HG03097 (cell line): ENCODE results near the gene GMPPA.

Source experiments
- ATAC-seq: cut with Tn5 transposase; IDR thresholded peaks from one replicate; pipeline ENCODE4 v1.9.1; 2021; ENCODE audit not compliant: unreplicated experiment, low FRiP score

GMPPA gene

DNA sequence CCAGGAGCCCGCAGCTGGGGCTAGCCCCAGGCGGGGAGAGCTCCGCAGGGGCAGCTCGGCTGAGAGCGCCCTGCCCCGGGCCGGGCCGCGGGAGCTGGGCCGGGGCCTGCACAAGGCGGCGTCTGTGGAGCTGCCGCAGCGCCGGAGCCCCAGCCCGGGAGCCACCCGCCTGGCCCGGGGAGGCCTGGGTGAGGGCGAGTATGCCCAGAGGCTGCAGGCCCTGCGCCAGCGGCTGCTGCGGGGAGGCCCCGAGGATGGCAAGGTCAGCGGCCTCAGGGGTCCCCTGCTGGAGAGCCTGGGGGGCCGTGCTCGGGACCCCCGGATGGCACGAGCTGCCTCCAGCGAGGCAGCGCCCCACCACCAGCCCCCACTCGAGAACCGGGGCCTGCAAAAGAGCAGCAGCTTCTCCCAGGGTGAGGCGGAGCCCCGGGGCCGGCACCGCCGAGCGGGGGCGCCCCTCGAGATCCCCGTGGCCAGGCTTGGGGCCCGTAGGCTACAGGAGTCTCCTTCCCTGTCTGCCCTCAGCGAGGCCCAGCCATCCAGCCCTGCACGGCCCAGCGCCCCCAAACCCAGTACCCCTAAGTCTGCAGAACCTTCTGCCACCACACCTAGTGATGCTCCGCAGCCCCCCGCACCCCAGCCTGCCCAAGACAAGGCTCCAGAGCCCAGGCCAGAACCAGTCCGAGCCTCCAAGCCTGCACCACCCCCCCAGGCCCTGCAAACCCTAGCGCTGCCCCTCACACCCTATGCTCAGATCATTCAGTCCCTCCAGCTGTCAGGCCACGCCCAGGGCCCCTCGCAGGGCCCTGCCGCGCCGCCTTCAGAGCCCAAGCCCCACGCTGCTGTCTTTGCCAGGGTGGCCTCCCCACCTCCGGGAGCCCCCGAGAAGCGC is 15.0 kb upstream of the GMPPA start:
- no peak for ATAC-seq

DNA sequence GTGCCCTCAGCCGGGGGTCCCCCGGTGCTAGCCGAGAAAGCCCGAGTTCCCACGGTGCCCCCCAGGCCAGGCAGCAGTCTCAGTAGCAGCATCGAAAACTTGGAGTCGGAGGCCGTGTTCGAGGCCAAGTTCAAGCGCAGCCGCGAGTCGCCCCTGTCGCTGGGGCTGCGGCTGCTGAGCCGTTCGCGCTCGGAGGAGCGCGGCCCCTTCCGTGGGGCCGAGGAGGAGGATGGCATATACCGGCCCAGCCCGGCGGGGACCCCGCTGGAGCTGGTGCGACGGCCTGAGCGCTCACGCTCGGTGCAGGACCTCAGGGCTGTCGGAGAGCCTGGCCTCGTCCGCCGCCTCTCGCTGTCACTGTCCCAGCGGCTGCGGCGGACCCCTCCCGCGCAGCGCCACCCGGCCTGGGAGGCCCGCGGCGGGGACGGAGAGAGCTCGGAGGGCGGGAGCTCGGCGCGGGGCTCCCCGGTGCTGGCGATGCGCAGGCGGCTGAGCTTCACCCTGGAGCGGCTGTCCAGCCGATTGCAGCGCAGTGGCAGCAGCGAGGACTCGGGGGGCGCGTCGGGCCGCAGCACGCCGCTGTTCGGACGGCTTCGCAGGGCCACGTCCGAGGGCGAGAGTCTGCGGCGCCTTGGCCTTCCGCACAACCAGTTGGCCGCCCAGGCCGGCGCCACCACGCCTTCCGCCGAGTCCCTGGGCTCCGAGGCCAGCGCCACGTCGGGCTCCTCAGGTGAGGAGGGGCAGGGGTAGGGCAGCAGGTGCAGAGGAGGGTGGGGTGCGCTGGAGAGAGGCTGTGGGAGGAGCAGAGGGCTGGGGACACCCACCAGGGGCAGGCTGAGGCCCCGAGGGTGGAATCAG is 14.1 kb upstream of the GMPPA start:
- ATAC-seq, result no peak

DNA sequence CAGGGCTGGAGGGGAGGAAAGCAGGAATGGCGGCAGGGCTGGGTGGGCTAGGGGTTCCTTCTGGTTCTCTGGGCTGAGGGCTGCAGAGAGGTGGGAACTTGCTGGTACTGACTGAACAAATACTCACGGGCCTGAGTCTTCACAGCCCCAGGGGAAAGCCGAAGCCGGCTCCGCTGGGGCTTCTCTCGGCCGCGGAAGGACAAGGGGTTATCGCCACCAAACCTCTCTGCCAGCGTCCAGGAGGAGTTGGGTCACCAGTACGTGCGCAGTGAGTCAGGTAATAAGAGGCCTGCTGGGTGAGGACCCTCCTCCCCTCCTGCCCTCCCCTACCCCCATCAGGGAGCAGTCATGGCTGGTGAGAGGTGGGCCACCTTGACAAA is 13.5 kb upstream of the GMPPA start:
- ATAC-seq, result no peak

DNA sequence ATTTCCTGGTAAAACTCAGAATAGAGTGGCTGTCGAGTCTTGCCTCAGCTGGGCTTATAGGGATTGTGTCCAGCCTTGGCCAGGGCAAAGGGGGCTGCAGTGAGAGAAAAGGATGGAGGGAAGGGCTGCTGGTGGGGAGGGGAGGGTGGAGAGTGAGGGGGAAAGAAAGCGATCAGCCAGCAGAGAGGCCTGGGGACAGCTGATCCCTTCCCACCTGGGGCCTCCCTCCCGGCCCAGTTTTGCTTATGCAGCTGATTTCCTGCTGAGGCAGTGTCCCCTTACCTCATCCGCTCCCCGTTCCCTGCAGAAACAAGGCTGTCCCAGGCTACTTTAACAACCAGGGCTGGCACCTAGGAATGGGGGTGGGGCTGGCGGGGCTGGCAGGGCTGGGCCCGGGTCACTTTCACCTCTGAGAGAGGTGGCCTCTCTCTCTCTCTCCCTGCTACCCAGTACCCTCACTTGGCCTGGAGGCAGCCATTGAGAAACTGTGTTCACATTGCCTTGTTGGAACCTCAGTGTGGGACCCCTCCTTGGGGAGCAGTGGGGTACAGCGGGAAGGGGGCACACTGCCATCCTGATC is 12.2 kb upstream of the GMPPA start:
- no peak for ATAC-seq

DNA sequence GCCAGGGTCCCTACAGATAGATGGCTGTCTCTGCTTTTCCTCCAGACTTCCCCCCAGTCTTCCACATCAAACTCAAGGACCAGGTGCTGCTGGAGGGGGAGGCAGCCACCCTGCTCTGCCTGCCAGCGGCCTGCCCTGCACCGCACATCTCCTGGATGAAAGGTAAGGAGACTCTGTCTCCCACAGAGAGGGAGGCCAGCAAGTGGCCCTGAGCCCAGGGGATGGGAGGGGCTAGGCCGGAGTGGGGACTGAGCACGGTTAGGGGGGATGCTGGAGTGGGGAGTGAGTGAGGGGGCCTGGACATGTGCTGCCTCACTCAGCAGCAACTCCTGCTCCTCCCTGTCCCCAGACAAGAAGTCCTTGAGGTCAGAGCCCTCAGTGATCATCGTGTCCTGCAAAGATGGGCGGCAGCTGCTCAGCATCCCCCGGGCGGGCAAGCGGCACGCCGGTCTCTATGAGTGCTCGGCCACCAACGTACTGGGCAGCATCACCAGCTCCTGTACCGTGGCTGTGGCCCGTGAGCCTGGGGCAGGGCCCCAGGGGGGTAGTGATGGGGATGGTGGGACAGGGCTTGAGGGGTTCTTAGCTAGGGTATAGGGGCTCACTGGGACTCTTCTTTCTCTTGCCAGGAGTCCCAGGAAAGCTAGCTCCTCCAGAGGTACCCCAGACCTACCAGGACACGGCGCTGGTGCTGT is 10.4 kb upstream of the GMPPA start:
- ATAC-seq, result no peak

DNA sequence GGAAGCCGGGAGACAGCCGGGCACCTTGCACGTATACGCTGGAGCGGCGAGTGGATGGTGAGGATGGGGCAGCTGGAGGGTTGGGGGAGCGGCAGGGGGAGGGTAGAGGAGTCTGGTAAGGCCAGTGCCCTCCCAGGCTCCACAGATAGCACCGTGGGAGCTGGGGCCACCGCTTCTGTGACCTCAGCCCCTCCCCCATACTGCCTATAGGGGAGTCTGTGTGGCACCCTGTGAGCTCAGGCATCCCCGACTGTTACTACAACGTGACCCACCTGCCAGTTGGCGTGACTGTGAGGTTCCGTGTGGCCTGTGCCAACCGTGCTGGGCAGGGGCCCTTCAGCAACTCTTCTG is 9.9 kb upstream of the GMPPA start:
- ATAC-seq, result no peak

DNA sequence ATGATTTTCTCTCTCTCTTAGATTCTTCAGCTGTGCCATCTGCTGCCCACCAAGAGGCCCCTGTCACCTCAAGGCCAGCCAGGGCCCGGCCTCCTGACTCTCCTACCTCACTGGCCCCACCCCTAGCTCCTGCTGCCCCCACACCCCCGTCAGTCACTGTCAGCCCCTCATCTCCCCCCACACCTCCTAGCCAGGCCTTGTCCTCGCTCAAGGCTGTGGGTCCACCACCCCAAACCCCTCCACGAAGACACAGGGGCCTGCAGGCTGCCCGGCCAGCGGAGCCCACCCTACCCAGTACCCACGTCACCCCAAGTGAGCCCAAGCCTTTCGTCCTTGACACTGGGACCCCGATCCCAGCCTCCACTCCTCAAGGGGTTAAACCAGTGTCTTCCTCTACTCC is 9.4 kb upstream of the GMPPA start:
- ATAC-seq, result no peak

DNA sequence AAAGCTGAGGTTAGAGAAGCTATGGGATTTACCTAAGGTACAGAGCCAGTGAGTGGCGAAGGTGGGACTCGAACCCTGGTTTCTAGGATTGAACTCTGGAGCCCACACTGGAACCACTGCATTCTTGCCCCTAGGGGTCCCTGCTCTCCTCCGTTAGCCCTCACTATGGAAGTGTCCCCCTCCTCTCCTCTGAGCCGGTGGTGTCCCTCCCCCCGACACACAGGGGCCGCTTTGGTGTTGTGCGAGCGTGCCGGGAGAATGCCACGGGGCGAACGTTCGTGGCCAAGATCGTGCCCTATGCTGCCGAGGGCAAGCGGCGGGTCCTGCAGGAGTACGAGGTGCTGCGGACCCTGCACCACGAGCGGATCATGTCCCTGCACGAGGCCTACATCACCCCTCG is 8.5 kb upstream of the GMPPA start:
- ATAC-seq, result no peak

DNA sequence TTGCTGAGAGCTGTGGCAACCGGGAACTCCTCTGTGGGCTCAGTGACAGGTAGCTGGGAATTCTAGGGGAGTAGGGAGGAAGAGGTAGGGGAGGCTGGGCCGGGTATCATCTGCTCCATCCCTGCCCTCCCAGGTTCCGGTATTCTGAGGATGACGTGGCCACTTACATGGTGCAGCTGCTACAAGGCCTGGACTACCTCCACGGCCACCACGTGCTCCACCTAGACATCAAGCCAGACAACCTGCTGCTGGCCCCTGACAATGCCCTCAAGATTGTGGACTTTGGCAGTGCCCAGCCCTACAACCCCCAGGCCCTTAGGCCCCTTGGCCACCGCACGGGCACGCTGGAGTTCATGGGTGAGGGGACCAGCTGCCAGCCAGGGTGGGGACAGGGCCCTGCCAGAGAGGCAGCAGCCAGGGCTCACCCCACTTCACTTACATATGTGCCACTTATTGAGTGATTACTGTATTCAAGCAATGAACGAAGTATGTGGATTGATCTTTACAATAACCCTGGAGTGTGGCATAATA is 8.0 kb upstream of the GMPPA start:
- ATAC-seq, result no peak

DNA sequence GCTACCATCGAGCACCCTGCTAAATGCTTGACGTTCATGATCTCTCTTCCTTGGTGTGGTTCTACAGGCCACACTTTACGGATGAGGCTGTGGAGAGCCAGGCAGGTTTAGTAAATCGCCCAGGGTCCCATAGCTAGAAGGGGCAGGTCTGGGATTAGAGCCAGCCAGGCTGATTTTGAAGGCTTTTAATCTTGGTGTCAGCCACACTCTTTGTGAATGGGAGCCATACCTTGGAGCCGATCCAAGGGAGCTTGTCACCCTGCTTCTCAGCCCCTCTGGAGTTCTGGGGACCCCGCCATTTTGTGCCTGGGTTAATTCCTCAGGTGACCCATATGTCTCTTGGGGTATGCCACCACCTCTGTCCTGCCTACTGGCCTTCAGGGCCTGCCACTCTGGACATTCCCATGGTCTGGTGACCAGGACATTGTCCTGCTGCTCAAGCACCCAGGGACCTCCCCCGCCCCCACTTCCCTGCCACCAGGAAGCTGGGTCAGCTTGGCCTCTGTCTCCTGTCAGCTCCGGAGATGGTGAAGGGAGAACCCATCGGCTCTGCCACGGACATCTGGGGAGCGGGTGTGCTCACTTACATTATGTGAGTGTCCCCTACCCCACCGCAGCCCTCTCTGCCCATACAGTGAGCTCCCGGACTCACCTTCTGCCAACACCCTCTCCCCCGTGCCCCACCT is 7.3 kb upstream of the GMPPA start:
- no peak for ATAC-seq

DNA sequence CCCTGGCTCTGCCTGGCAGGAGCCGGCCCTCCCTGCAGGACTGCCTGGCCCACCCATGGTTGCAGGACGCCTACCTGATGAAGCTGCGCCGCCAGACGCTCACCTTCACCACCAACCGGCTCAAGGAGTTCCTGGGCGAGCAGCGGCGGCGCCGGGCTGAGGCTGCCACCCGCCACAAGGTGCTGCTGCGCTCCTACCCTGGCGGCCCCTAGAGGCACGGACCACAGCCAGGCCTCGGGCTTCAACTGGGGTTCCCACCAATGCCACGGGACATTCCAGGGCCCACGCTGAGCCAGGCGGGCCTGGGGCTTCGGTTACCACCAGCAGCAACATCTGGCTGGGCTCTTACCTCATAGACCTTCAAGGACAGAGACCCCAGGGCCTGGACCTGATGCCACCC is 6.1 kb upstream of the GMPPA start:
- ATAC-seq, result no peak

DNA sequence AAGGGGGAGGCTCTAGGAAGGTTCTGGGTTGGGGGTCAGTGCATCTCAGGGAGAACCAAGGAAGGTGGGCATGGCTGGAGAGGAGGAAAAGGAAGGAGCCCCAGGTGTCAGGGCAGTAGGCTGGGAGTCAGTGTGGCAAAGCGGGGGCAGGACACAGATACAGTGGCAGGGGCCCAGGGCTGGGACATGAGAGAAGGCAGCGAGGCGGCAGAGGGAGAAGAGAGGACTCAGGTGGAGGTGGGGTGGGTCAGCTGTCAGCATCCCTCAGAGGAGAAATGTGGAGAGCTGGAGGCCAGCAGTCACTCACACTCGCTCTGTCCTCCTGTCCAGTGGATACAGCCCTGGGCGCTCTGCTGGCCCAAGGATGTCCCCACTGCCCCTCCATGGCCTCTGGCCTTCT is 5.6 kb upstream of the GMPPA start:
- no peak for ATAC-seq

DNA sequence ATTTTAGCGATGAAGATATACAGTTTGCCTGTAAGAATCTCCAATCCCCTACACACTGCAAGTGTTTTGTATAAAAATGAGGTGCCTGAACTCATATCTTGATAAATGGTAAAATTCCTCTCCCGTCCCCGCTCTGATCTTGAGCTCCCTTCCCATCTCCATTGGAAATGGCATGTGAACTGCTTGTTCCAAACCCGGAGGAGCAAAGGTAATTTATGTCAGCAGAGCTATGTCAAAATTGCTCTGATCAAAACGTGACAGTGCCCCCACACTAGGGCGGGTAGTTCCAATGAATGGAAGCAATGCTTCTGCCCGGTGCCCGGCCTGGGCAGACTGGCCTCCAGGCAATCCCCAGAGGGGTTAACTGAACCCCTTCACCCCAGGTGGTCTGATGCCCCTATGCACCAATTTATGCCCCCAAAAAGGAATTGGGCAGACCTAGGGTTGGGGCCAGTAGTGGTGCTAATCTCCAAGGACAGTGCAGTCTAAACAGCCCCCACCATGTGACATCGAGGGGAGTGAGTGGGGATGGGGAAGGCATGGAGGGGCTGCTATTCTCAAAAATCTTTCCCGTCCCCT is 3.6 kb upstream of the GMPPA start:
- ATAC-seq, result no peak

DNA sequence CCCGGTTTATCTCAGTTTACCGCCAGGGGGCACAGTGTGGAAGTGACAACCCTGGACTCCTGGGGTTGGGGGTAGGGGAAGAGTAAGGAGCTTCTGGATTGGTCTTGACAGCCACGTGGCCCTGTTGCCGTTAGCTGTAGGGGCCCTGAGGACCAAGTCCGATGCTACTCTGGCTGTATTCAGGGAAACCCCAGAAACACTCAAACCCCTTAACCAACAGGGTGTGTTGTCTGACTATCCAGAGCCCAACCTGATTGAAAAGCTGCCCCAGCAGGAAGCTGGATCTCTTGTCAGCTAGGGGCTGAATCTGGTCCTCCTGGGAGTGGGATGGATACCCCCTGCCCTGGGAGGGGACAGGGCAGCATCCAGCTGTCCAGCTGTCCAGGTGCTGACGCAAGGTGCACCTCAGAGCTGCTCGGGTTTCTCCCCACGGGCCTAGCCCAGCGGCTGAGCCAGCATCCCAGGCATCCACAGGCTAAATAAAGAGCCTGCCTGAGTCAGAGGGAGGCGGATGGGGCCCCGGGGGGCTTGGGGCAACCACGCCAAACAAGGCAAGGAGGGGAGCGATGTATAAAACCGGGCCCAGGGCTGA is 3.1 kb upstream of the GMPPA start:
- no peak for ATAC-seq

DNA sequence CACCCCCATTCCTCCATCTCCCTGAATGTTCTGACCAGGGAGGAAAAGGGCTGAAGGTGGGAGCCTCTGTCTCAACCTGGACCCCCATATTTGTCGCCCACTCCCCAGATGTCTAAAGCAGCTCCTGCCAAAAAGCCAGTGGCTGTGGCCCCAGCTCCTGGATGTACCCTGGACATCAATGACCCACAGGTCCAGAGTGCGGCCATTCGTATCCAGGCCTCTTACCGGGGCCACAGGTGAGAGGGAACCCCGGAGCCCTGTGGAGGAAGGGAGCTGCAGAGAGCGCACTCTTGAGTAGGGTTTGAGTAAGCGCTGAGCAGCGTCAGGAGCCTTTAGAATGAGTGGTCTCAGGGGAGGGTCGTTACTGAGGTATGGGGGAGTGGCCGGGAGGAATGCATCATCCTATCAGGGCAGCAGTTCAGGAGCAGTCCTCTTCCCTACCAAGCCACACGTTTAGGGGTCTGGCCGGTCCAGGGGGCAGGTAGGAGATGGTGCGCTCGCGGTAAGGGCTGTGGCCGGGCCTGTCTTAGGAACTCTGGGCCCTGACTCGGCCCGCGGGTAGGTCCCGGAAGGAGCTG is 2.4 kb upstream of the GMPPA start:
- no peak for ATAC-seq

DNA sequence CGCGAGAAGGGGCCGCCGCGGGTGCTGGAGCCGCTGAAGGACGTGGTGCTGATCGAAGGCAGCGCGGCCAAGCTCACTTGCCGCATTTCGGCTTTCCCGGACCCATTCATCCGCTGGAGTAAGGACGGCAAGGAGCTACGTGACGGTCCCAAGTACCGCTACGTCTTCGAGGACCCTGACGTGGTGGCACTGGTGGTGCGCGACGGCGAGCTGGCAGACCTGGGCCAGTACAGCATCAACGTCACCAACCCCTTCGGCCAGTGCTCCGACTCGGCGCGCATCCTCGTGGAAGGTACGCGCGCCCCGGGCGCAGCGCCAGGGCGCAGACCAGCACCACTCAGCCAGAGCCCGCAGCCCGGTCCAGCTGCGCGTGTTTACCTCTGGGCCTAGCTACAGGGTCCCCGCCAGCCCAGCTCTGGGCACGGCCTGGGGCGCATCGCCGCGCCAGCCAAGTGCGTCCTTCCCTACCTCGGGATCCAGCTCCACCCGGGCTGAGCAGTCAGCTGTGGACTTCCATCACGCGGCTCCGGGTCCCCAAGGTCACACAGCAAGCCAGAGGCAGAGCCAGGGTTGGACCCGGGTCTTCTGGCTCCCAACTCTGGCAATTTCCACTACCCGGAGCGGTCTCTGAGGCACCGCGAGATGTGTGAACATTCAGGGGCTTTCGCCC is 1.7 kb upstream of the GMPPA start:
- ATAC-seq, result no peak

DNA sequence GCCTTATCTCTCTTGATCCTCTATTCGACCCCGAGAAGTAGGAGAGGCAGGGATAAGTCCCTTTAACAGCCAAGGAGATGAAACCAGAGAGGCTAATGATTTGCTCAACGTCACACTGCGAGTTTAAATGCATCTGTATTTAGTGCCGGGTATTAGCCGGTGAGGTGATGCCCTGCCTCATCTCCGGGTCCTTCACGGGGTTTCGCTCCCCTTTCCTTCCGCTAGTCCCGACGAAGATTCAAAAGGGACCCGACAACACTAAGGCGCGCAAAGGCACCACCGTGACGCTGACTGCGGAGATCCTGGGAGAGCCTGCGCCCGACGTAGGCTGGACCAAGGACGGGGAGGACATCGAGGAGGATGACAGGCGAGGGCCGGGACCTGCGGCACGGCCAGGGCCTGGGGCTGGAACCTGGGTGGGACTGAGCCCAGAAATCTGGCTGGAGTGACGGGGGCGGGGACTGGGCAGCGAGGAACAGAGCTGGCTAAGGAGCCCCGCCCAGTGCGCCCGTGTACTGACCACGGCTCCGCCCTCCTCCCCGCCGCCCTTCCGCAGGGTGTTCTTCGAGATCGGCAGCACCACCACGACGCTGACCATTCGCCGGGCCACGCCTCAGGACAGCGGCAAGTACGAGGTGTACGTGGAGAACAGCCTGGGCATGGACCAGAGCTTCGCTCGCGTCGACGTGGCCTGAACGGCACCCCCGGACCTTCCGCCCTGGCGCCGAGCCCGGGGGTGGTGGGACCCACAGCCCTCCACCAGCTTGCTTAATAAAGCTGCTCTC is 1.0 kb upstream of the GMPPA start:
- no peak for ATAC-seq

DNA sequence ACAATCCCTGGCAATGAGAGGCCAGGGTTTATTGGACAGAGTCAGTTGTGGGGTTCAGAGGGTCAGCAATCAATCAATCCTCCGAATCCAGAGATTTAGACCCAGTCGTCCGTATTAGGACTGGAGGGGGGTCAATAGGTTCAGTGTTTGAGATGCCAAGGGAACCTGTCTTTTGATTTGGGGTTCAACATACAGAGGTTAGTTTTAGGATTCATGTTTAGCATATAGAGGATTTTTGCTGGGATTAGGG is 292 bp downstream of the GMPPA start:
- ATAC-seq, result no peak
